ENCODE measurements around the gene YWHAQ.

DNA sequence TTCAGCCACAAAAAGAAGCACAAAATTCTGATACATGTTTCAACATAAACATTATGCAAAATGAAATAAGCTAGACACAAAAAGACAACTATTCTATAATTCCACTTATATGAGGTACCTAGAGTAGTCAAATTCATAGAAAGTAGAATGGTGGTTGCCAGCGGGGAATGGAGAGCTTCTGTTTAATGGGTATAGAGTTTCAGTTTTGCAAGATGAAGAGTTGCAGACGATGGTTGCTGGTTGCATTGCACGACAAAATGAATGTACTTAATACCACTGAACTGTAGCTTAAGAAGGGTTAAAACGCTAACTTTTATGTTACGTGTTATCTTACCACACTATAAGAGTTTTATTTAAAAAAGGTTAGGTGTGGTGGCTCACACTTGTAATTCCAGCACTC is 13.5 kb downstream of the YWHAQ start:
- no peak for TF ChIP-seq POLR2A (IDR thresholded peaks at IDR 0.05)
- TF ChIP-seq, protein P1, sequence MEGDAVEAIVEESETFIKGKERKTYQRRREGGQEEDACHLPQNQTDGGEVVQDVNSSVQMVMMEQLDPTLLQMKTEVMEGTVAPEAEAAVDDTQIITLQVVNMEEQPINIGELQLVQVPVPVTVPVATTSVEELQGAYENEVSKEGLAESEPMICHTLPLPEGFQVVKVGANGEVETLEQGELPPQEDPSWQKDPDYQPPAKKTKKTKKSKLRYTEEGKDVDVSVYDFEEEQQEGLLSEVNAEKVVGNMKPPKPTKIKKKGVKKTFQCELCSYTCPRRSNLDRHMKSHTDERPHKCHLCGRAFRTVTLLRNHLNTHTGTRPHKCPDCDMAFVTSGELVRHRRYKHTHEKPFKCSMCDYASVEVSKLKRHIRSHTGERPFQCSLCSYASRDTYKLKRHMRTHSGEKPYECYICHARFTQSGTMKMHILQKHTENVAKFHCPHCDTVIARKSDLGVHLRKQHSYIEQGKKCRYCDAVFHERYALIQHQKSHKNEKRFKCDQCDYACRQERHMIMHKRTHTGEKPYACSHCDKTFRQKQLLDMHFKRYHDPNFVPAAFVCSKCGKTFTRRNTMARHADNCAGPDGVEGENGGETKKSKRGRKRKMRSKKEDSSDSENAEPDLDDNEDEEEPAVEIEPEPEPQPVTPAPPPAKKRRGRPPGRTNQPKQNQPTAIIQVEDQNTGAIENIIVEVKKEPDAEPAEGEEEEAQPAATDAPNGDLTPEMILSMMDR (IDR thresholded peaks at IDR 0.05), result no peak

Measured in esophagus squamous epithelium (tissue), 4 donors.